Right lobe of liver (tissue), 6 donors: ENCODE measurements around the gene FYB1. TPM values are rescaled to one million over a fixed set of nuclear protein-coding genes. Genes with fewer than 3 reads are reported as not detected.

Experiments used
- ATAC-seq, 4 donors: fragments of 200-7000 bp; cut with Tn5 transposase; one replicate each; pipeline ENCODE4 v1.9.1; 2020; ENCODE audit warnings: mild to moderate bottlenecking in 4 of 4, moderate library complexity in 4 of 4
- DNase-seq, 3 donors: peaks; one replicate each; pipeline ENCODE4 v3.0.0-alpha.2; 2020
- H3K27ac ChIP-seq, 3 donors: fragments of 200-600 bp; one replicate each; pipeline ENCODE4 v1.8.0; 2022
- H3K27me3 ChIP-seq, 2 donors: fragments of 200-600 bp; one replicate each; pipeline ENCODE4 v1.8.0; 2022
- H3K36me3 ChIP-seq, 4 donors: fragments of 200-600 bp; sonication (generic) in 1 of 4; one replicate each; pipeline versions ENCODE4 v1.5.1 to v1.8.0; 2017 to 2022; ENCODE audit warnings: control low read depth in 1 of 4
- H3K4me1 ChIP-seq, 4 donors: fragments of 200-600 bp; sonication (generic) in 1 of 4; one replicate each; pipeline versions ENCODE4 v1.5.1 to v1.8.0; 2017 to 2022; ENCODE audit warnings: control low read depth in 1 of 4
- H3K4me3 ChIP-seq, 3 donors: fragments of 200-600 bp; one replicate each; pipeline ENCODE4 v1.8.0; 2022
- H3K9me3 ChIP-seq, 4 donors: fragments of 200-600 bp; sonication (generic) in 1 of 4; one replicate each; pipeline versions ENCODE4 v1.5.1 to v1.8.0; 2017 to 2022; ENCODE audit warnings: control low read depth in 1 of 4
- POLR2A ChIP-seq: fragments of 450-650 bp; IDR thresholded peaks from one replicate; pipeline ENCODE4 v1.6.1; 2017; ENCODE audit warnings: antibody characterized with exemption, mild to moderate bottlenecking
- WGBS: methylation state at CpG from one replicate; pipeline ENCODE4 v1.1.6; 2018; ENCODE audit warnings: low coverage, low lambda C conversion rate; ENCODE audit not compliant: insufficient coverage; ENCODE audit errors: missing lambda C conversion rate; 5-methylcytosine and 5-hydroxymethylcytosine counted together
- intact Hi-C, 2 donors: fragments of 100-400 bp; cut with DNase I; formaldehyde crosslinking; loops; one replicate each; pipeline versions ENCODE4 v1.11.2 to v1.14.1; 2022
- total RNA-seq, 6 experiments: library from RNA; depleted of rRNA in 2 of 6; stranded (reverse); fragments of >200 nt in 2 of 6; fragmentation: NEBNext Ultra II Directional in 3 of 6; extraction: Animal tissue kit (Norgen Biotek cat#: 25700) in 3 of 6; gene quantifications; one replicate each; pipeline versions ENCODE4 v1.1.0 to v1.2.4, GENCODE V29; 2016 to 2023
- TF ChIP-seq, protein P1 (sequence below), 4 donors: fragments of 200-600 bp in 3 of 4; fragments of 450-650 bp in 1 of 4; IDR thresholded peaks; one replicate each; pipeline versions ENCODE4 v1.5.1 to v1.8.0; 2016 to 2022; ENCODE audit warnings: antibody characterized with exemption in 4 of 4, mild to moderate bottlenecking in 2 of 4
- donor health status: DM: no; HTN: yes; CAD: no.
- donor health status: DM: no; HTN: no; CAD: no.
- donor health status: DM: no; HTN: no; CAD: no.
- donor health status: DM: no; HTN: yes; CAD: no.
- donor health status: DM: no; HTN: yes; CAD: no.

Gene FYB1
- total RNA-seq, 6 experiments from 2014 or later: 3.7 to 15.3 (median 9.1) TPM

DNA sequence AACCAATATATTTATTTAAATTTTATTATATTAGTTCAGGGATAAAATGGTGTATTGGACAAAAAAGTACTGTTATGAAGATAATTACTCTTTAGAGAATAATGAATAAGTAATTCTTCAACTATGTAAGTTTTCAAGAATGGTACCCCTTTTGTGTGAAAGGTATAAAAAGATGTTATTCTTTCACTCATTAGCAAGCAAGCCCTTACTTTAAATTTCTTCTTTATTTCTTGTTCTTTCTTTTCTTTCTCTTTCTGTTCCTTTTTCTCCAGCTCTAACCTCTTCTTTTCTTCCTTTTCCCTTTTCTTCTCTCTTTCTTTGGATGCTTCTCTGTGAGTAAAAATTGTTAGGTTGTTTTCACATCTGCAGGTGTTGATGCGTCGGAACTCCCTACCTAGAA, 82.0 kb downstream of the FYB1 start:
- H3K4me3 ChIP-seq: no peak overlapping the region
- 82% methylated on average over 2 of the region's 2 CpGs for WGBS
- DNase-seq: no peak
- ATAC-seq: no peak
- TF ChIP-seq, protein P1, sequence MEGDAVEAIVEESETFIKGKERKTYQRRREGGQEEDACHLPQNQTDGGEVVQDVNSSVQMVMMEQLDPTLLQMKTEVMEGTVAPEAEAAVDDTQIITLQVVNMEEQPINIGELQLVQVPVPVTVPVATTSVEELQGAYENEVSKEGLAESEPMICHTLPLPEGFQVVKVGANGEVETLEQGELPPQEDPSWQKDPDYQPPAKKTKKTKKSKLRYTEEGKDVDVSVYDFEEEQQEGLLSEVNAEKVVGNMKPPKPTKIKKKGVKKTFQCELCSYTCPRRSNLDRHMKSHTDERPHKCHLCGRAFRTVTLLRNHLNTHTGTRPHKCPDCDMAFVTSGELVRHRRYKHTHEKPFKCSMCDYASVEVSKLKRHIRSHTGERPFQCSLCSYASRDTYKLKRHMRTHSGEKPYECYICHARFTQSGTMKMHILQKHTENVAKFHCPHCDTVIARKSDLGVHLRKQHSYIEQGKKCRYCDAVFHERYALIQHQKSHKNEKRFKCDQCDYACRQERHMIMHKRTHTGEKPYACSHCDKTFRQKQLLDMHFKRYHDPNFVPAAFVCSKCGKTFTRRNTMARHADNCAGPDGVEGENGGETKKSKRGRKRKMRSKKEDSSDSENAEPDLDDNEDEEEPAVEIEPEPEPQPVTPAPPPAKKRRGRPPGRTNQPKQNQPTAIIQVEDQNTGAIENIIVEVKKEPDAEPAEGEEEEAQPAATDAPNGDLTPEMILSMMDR (IDR thresholded peaks at IDR 0.05): no peak
- TF ChIP-seq POLR2A: no peak
- no peaks in the 10 kb centered on the region for H3K27me3 ChIP-seq
- no peaks in the 10 kb centered on the region for H3K36me3 ChIP-seq
- no peaks in the 10 kb centered on the region for H3K4me1 ChIP-seq
- no peak overlapping the region for H3K27ac ChIP-seq
- H3K9me3 ChIP-seq: no peaks in the 10 kb centered on the region
- intact Hi-C loops: no loop called here

DNA sequence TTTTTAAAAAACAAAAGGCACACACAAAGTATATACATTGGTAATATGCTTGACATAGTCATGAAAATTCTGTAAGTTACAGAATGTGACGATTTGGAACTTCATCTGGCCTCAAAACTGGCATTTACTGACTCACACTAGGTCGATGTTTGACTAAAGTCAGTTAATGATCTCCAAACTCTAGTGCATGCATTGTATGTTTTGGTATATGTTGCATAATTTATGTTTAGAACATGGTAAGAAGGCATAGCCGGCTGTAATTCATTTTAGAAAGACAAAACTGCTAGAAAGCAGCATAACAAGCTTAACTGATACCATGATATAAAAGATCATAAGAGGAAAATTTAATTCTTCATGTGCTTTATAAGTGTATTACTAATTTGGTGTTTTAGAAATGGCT, 86.6 kb downstream of the FYB1 start:
- Histone ChIP-seq H3K27me3 (no peaks in the 10 kb centered on the region), H3K4me3 (no peak overlapping the region), H3K4me1 (no peaks in the 10 kb centered on the region), H3K36me3 (peaks cover 0 to 2% (median 0%) of the 10 kb centered on the region in 4 donors), H3K27ac (no peak overlapping the region), H3K9me3 (no peaks in the 10 kb centered on the region)
- intact Hi-C loops: no loop called here
- ATAC-seq (no peak), DNase-seq (no peak)
- WGBS: 44% methylated on average over 3 of the region's 3 CpGs
- TF ChIP-seq, protein P1 (IDR thresholded peaks at IDR 0.05): no peak
- no peak for TF ChIP-seq POLR2A

DNA sequence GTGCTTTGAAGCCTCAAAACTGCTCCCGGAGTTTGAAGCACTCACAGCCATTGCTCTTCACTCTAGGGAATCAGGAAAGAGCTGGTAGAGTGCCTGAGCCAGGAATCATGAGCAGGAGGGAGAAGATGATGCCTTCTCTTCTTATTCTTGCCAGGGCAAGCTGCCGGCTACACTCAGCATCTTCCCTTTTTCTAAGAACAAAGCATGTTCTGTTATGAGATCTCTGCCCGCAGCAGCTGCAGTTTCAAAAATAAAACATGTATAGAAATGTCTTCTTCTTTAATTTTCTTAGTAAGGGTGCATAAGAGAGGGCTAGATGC, 87.3 kb downstream of the FYB1 start:
- Histone ChIP-seq H3K27ac (no peak overlapping the region), H3K9me3 (no peaks in the 10 kb centered on the region), H3K4me1 (no peaks in the 10 kb centered on the region), H3K27me3 (no peaks in the 10 kb centered on the region), H3K4me3 (no peak overlapping the region), H3K36me3 (peaks cover 0 to 2% (median 0%) of the 10 kb centered on the region in 4 donors)
- DNase-seq (no peak), ATAC-seq (no peak)
- 62% methylated on average over 3 of the region's 3 CpGs for WGBS
- TF ChIP-seq, protein P1 (IDR thresholded peaks at IDR 0.05): no peak
- TF ChIP-seq POLR2A: no peak
- intact Hi-C loops: no loop called here

DNA sequence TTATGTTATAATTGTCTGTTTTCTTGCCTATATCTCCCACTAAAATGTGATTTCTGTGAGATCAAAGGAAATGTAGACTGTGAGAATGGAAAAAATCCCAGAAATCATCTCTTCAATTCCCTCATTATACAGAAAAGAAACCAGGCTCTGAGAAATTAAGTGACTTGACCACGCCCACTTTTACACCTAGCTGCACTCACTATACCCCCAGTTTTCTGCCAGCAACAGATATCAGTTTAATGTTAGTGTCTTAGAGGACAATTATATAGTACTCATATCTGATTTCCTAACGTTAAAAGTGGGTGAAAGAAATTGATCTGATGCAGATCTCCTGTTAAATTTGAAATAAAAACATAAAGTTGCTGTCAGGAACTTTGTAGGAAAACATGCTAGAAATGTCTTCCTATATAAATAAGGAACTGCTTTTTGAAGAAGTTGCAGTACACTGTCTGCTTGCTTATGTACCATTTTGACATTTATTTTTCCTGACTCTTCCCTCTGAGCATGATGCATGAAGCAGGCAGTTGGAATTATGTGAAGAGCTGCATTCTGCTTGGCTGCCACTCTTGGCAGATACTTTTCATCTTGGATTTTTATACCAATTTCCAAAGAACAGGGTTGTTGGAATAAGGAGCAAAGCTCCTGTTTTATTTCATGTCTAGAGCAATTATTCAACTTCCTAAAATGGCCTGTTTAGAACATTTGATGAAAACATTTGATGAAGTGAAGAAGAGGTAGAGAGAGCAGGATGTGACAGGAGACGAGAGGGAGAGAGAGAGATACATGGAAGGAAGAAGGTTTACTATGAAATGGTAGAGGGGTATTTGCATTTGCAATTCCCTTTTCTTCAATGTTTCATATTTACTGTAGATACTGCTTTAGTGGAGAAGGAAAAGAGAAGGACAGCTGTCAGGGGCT, 87.9 kb downstream of the FYB1 start:
- H3K4me3 ChIP-seq: no peak overlapping the region
- H3K36me3 ChIP-seq: peaks cover 0 to 2% (median 0%) of the 10 kb centered on the region in 4 donors
- no peaks in the 10 kb centered on the region for H3K27me3 ChIP-seq
- ATAC-seq: no peak
- no peak for TF ChIP-seq POLR2A
- TF ChIP-seq, protein P1 (IDR thresholded peaks at IDR 0.05): no peak
- no peak overlapping the region for H3K27ac ChIP-seq
- no peaks in the 10 kb centered on the region for H3K9me3 ChIP-seq
- intact Hi-C loops: no loop called here
- DNase-seq: no peak
- WGBS: 46% methylated on average over 3 of the region's 3 CpGs
- no peaks in the 10 kb centered on the region for H3K4me1 ChIP-seq
